ACHN (cell line): ENCODE results near the gene ABCG5.

ENCODE experiments used
- DNase-seq: peaks from one replicate; pipeline ENCODE4 v3.0.0-alpha.2; 2015
- in situ Hi-C: cut with HindIII; loops from 2 replicates; pipeline ENCODE4 v1.10.0; 2017; ENCODE audit warnings: low sequenced_read_pairs, low pct_ligation_motif_present, low pct_unique_long_range_greater_than_20kb

ABCG5 gene

DNA sequence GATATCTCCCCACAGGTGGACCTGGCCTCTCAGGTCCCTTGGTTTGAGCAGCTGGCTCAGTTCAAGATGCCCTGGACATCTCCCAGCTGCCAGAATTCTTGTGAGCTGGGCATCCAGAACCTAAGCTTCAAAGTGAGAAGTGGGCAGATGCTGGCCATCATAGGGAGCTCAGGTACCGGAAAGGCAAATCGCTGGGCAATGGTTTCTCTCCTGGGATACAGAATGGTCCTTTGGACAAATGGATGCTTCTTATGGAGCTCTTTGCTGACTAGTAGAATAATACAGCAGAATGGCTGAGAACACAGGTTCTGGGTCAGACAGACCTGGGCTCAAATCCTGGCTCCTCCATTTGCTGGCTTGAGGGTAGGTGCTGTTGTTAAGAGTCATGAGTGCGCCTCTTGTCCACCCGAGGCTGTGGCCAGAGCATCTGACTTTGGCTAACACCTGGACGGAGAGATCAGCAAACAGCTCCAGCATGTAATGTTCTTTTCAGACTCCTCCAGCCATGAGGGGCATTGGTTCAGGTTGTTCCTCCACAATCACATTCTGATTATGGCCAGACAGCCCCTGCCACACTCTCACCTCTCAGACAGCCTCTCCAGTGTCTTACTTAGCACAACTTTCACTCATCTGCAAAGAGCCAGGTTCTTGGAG is 7.6 kb upstream of the ABCG5 start:
- in situ Hi-C loops, result no loop called here

DNA sequence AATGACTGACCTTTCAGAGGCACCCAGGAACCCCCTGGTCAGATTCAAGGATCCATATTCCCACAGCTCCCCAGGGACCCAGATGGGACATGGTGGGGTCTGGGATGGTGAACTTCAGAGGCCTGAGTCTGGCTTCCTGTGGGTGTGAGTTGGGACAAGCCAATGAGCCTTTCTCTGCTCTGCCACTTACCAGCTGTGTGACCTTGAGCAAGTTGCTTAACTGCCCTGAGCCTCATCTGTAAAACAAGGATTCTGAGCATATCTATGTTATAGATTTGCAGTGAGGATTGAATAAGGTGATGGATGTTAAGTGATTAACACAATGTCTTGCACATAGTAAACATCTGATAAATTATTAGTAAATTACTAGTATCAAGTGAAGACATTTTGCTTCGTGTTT is 6.5 kb upstream of the ABCG5 start:
- in situ Hi-C loops, result no loop called here
- DNase-seq, result no peak

More for the DNA sequence above, 7.6 kb upstream of the ABCG5 start:
- no peak for DNase-seq

GRCh38 chr2:43842866-43843226 is 4.2 kb upstream of the ABCG5 start:
- in situ Hi-C loops, result no loop called here
- DNase-seq, result no peak

DNA sequence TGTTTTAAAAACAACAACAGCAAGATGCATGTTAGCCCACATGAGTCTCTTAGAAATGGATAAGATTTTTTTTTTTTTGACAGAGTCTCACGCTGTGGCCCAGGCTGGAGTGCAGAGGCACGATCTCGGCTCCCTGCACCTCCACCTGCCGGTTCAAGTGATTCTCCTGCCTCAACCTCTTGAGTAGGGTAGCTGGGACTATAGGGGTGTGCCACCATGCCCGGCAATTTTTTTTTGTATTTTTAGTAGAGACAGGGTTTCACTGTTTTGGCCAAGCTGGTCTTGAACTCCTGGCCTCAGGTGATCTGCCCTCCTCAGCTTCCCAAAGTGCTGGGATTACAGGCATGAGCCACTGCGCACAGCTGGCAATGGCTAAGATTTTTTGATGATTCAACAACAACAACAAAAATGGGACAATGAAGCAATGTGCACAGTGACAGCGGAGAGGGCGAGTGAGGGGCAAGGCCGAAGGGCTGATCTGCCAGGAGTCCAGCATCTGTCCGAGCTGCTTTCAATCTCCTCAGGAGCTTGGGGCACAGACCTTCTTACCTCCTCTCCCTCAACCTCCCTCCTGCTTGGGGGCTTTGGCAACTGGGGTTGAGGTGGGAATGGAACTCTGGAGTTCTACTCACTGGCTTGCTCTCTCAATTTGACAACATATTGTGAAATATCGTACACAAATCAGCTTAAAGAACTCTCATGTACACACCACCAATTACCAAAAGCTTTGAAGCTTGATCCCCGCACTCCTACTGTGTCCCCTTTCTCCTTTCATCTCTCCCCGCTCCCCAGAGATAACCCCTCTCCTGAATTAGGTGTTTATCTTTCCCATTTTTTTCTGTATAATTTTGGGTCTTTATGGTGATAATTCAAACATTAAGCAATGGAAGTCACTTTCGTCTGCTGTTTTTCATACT is 3.6 kb upstream of the ABCG5 start:
- no peak for DNase-seq
- in situ Hi-C loops, result no loop called here

DNA sequence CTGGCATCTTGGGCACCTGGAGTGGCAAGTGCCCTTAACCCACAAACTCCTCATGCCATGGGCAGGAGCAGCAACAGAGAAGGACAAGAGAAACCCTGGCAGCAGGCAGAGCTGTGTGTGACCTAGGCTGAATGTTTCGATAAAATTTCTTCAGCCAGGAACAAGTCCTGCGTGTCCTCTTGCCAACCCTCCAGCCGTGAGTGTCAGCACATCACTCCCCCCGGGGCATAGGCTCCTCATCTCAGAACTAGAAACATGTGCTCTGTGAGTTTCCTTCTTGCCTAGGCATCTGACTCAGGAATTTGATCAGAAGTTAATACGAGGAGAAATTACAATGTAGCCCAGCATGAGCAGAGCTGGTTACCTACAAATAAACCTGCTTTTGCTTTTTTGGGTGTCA is 2.3 kb upstream of the ABCG5 start:
- in situ Hi-C loops, result no loop called here
- DNase-seq, result no peak

DNA sequence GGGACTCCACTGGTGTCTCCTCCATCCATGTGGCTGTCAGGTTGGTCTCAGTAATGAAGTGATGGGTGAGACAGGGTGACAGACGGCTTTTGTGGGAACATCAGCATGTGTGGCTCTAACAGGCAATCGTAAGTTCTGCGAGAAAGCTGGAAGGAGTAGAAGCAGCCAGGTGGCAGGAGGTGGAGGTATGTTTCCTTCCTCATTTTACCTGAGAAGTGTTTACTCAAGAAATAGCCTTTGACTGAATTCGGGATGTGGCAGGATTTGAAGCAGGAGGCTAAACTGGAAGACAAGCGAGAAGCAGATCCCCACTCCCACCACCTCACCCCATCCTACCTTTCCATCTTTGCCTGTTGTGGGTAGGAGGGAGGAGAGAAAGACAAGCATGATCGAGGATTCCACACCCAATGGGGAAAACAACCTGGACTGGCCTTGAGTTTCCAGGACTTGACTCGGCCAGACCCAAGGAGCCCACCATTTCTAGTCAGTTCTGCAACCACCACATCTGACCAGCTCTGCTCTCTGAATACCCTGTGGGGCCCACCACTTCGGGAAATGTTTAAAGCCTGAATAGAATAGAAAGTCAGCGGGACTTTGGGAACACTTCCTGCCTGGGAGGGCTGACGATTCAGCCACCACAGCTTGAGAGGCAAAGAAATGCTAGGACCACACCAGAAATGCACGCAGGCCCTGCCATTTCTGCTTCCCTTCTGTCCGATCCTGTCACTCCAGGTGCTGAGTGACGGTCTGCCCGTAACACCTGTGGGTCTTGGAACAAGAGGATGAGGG is 1.3 kb upstream of the ABCG5 start:
- no peak for DNase-seq
- in situ Hi-C loops, result no loop called here

GRCh38 chr2:43837831-43838559 is 644 bp downstream of the ABCG5 start:
- in situ Hi-C loops, result no loop called here
- DNase-seq, result no peak

- in situ Hi-C loops, result no loop called here
- no peak for DNase-seq
Measured at GRCh38 chr2:43837033-43837432, 1.6 kb downstream of the ABCG5 start.

DNA sequence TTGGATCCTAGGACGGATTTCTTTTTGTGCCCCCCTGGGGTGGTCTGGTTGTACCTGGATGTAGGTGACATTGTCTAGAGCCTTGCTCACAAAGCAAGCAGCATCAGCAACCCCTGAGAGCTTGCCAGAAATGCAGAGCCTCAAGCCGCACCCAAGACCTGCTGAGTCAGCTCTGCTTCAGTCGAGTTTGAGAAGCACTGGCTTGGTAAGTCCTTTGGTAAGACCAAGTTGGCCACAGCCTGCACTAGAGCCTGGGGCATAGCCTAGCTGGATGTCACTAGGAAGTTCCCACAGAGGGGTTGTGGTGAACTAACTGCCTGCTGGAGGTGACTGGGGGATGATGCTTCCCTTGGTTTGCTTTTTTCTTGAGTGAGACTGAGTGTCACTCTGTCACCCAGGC is 6.2 kb downstream of the ABCG5 start:
- in situ Hi-C loops, result no loop called here
- no peak for DNase-seq

DNA sequence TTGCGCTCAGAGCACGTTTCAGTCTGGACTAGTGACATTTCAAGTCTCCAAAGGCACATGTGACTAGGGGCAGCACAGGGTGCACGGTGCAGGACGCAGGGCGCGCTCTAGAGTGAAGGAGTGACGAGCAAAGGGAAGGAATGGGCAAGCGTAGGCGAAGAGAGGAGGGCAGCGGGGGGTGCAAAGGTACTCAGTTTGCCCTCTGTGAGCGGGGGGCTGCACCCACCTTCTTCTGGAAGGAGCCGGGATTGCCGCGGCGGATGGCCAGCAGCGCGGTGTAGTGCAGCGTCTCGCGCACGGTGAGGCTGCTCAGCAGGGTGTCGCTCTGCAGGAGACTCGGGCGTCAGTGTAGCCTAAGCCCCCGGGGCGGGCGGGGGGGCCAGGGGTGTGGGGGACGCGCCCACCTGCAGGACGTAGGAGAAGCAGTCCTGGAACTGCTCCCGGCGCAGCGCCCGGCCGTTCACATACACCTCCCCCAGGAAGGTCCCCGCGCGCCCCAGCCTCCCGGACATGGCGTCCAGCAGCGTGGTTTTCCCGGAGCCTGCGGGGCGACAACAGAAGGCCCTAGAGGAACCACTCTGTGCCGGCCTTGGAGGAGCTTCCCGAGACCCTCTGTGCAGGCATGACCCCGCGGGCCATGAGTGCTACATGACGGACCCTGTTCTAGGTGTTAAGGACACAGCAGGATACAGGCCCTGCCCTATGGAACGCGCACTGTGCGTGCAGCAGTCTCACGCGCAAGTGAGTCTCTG is 6.9 kb downstream of the ABCG5 start:
- in situ Hi-C loops, result no loop called here
- DNase-seq, result no peak

DNA sequence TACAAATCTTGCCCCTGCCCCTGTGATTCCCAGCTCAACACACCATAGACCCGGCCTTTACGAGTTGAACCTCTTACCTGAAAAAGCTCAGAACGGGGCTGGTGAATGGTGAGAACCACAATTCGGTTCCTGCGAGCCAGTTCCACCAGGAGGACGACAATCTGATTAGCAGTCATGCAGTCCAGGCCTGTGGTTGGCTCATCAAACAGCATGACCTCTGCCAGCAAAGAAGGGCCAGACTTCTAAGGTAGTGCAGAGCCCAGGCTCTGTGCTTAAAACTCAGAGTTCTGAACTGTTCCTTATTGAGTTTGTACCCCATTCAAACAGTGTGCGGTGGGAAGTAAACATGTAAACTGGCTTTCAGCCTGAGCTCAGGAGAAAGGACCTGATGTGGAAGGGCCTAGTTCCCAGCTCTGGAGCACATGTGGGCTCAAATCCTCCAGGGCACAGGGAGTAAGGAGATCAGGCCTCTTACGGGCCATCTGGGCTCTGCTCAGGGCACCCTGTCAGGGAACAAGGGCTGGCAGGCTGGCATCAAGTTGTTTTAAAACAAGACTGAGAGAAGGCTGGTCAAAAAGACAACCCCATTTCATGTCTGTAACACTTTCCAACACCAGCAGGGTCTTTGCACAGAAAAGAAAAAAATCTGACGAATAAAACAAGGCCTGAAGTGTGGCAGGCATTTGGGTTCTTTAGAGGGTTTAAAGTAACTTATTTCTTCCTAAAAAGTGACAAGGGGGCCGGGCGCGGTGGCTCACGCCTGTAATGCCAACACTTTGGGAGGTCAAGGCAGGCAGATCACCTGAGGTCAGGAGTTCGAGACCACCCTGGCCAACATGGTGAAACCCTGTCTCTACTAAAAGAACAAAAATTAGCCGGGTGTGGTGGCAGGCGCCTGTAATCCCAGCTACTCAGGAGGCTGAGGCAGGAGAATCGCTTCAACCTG is 12.1 kb downstream of the ABCG5 start:
- DNase-seq, result no peak
- in situ Hi-C loops, result no loop called here

GRCh38 chr2:43825841-43826240 is 12.8 kb downstream of the ABCG5 start:
- in situ Hi-C loops, result no loop called here
- no peak for DNase-seq

DNA sequence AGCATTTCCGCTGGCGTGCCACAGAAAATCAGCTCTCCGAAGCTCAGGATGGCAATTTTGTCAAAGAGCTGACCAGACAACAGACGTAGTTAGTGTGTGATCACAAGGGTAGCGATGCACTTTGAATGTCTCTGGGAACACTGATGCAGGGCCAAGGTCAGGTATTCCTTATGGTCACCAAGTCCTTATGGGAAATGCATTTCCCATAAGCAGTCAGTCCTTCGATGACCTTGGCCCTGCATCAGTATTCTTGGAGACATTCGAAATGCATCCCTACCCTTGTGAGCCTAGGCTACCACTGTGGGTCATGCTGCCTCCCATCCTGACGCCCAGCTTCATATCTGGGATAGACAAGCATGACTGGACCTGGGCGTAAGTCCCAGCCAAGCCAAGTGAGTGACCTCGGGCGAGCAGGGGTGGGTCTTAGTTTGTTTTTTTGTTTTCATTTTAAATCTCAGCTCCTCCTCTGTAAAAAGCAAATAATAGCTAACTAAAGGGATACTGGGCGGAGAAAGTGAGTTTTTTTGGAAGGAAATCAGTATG is 13.6 kb downstream of the ABCG5 start:
- no peak for DNase-seq
- in situ Hi-C loops, result no loop called here

DNA sequence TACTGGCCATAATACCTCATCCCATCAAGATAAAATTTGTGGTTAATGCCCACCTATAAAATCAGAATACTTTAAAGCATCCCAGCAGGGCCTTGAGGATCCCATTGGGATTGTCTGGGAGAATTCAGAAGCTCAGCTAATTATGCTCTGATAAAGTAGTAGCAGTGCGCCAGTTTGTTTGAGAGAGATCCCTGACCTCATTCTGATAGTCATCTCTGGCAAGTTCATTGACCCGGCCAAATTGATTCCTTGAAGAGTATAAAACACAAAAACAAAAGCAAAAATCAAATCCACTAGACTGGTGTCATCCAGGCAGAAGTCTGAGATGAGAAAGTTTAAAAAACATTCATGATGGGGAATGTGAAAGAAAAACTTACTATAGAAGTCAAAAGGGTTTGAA is 14.1 kb downstream of the ABCG5 start:
- in situ Hi-C loops, result no loop called here
- no peak for DNase-seq

GRCh38 chr2:43823751-43824150 is 14.9 kb downstream of the ABCG5 start:
- no peak for DNase-seq
- in situ Hi-C loops, result no loop called here

DNA sequence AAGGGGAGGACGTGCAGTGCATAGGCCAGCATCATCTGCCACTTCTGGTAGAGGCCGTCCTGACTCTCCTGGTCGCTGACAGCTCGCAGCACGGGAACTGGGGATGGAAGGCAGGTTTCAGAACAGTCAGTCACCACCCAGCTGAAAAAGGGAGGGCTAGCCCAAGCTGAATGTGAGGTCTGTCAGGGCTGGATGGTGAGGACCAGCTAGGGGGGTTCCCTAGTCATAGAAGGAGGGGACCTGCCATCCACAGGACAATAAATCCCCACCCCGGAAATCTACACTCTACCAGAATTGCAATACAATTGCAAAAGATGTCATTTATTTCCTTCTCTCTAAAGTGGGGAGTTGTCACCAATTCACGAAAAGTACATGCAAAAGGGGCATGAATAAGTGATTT is 15.8 kb downstream of the ABCG5 start:
- in situ Hi-C loops, result no loop called here
- DNase-seq, result no peak
